ENCODE results near the gene TBX20.
"Not testable (repeated sequence)": the region's sequence is repeated elsewhere in the genome, so short reads cannot be mapped to it uniquely, and the experiment has no call there.

The TBX20 gene

DNA sequence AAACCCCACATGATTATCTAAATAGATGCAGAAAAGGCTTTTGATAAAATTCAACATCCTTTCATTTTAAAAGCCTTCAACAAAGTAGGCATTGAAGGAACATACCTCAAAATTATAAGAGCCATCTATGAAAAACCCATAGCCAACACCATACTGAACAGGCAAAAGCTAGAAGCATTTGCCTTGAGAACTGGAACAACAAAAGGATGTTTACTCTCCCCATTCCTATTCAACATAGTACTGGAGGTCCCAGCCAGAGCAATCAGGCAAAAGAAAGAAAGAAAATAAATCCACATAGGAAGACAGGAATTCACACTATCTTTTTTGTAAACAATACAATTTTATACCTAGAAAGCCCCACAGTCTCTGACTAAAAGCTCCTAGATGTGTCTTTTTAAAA, 86.2 kb downstream of the TBX20 start:
- not testable (repeated sequence) for H3K27ac ChIP-seq

DNA sequence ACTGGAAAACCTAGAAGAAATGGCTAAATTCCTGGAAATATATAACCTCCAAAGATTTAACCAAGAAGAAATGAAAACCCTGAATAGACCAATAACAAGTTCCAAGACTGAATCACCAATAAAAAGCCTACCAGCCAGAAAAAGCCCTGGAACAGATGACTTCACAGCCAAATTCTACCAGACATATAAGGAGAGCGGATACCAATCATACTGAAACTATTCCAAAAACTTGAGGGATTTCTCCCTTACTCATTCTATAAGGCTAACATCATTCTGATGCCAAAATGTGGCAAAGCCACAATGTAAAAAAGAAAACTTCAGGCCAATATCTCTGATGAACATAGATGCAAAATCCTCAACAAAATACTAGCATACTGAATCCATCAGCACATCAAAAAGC, 86.7 kb downstream of the TBX20 start:
- not testable (repeated sequence) for H3K27ac ChIP-seq

DNA sequence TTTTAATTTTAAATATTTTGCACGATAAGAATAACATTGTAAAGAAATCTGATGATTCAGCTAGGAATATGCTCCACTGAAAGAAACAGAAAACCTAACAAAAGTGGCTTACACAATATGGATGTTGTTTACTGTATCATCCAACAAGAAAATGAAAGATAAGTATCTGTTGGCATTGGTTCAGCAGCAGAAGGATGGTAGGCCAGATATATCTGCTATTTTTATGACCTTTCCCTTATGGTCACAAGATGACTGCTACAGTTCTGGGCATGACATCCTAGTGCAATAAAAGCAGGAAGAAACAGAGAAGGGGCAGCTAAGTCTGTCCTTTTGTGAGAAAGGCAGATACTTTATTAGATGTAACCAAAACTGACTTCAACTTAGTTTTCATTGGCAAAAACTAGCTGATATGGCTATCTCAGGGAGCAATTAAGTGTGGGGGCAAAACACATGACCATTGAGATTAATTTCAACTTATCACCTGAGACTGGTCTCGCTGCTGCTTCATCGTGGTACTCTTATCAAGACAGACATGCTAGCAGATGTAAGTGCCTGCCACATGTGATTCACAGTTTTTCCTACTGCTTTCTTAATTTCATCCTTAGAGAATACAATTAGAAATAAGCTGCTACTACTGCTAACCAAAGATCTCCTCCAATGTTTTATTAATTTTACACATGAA, 92.7 kb downstream of the TBX20 start:
- H3K27ac ChIP-seq, result not testable (repeated sequence)
